NCI-H2171 treated with DMSO at 0.1 percent for 48 hours (cell line): ENCODE measurements around the gene ARHGEF16.

ENCODE experiments used
- DNase-seq: peaks from one replicate; lab custom pipeline; 2025; lab: John Stamatoyannopoulos, UW

ARHGEF16 gene

GRCh38 chr1:3422638-3423037, 31.8 kb upstream of the ARHGEF16 start:
- no peak for DNase-seq

- no peak for DNase-seq
These were observed 31.1 kb upstream of the ARHGEF16 start for GRCh38 chr1:3423245-3423829.

DNA sequence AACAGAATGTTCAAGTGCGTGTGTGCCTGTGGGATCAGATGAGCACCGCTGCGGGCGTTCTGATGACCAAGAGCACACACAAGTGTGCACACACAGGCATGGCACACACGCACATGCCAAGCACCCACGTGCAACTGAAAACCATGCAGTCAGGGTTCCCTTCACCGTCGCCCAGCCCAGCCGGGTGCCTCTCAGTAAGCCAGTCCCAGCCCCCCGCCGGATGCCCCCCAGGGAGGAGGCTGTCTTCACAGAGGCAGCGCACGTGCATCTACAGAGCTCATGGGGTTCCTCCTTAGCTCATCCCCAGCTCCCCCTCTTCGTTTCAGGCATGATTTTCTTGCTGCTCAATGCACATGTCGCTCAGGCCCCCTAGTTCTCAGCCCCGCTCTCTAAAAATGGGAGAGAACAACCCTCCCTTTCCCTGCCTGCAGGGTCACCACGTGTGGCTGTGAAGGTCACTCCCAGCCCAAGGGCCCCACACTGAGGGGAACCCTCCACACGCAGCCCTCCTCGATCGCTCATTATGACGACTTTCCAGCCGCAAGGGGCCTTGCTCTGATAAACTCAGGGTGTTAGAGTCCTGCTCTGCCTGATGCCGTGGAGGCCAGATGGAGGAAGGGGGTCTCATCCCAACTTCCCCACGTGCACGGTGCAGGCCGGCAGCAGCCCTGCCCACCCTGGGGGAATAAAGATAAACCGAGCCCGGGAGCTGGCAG, 30.4 kb upstream of the ARHGEF16 start:
- DNase-seq: no peak

GRCh38 chr1:3425486-3426215, 28.8 kb upstream of the ARHGEF16 start:
- DNase-seq: no peak

GRCh38 chr1:3426956-3427535, 27.4 kb upstream of the ARHGEF16 start:
- no peak for DNase-seq

- DNase-seq: no peak
These were observed 26.5 kb upstream of the ARHGEF16 start for GRCh38 chr1:3427711-3428704.

- no peak for DNase-seq
These were observed 25.6 kb upstream of the ARHGEF16 start for GRCh38 chr1:3428899-3429298.

DNA sequence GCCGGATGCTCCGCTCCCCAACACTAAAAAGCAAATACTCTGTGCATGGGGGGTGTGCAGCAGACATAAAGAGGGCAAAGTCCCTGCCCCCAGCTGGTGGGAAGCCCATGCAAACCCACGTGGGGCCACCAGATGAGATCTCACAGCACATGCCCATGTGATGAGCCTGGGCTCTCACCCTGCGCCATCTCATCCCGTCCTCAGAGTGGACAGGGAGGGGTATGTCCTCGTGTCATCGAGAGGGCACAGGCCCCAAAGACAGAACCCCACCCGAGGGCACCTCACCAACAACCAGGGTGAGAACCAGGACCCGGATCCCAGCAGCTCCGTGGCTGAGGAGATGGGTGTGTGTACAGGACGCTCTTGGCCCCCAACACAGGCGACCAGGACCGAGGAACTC, 25.1 kb upstream of the ARHGEF16 start:
- no peak for DNase-seq

DNA sequence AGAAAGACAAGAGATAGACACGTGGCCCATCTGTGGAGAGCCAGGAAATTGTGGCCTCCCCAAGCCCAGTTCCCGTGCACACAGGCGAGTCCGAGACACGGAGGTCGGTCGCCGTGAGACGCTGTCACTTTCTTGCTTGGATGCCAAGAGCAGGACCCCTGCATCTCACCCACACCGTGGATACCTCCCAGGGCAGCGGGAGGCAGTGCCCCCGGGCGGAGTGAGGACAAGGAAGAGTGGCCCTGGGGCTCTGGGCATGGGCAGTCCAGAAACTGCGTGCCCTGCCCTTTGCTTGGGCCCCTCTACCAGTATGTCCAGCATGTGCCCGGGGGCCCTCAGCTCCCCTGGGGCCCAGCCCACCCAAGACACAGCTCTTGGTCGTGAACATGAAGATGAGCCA, 24.7 kb upstream of the ARHGEF16 start:
- no peak for DNase-seq

- no peak for DNase-seq
These were observed 24.1 kb upstream of the ARHGEF16 start for GRCh38 chr1:3430406-3430805.

GRCh38 chr1:3430820-3431219, 23.6 kb upstream of the ARHGEF16 start:
- DNase-seq: no peak

GRCh38 chr1:3431266-3431665, 23.2 kb upstream of the ARHGEF16 start:
- DNase-seq: no peak

DNA sequence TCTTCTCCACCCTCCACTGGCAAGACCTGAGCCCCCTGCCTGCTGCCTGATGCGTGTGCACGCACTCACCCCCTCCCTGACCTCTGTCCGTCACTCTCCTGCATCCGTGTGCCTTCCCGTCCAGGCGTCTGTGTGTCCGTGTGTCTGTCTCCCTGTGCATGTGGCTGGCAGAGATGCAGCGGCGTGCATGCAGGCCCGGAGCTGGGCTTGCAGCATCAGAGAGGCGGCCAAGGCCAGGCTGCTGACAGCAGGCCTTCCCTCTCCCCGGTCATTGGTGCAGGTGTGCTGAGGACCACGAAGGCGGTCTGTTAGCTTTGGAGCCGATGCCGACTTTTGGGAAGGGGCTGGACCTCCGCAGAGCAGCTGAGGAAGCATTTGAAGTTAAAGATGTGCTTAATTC, 22.8 kb upstream of the ARHGEF16 start:
- DNase-seq: no peak

- DNase-seq: no peak
These were observed 22.2 kb upstream of the ARHGEF16 start for GRCh38 chr1:3432306-3432705.

GRCh38 chr1:3433076-3433475, 21.4 kb upstream of the ARHGEF16 start:
- no peak for DNase-seq

DNA sequence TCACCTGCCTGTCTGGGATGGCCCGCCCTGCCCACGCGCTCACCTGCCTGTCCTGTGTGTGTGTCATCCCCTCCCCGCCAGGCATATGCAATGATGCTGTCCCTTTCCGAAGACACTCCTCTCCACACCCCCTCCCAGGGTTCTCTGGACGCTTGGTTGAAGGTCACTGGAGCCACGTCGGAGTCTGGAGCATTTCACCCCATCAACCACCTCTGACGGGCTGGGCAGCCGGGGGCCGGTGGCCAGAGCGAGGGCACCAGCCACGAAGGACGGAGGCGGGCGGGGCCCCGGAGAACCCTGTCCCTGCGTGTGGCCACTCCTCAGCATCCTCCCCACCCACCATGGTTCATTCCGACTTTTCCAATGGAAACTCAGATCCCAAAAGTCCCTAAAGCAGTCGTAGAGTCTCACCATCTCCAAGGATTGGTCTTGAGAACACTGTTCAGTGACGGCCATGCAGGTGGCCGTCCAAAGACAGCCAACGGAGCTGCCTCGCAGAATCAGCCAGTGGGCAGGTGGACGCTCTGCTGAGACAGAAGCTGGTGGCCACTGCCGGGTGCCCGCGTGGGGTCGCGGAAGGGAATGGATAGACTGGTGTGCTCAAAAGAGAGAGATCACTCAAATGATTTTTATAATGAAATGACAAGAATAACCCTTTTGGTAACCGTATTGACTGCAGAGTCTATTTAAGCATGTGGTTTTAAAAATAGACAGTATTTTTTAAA, 20.7 kb upstream of the ARHGEF16 start:
- DNase-seq: no peak

DNA sequence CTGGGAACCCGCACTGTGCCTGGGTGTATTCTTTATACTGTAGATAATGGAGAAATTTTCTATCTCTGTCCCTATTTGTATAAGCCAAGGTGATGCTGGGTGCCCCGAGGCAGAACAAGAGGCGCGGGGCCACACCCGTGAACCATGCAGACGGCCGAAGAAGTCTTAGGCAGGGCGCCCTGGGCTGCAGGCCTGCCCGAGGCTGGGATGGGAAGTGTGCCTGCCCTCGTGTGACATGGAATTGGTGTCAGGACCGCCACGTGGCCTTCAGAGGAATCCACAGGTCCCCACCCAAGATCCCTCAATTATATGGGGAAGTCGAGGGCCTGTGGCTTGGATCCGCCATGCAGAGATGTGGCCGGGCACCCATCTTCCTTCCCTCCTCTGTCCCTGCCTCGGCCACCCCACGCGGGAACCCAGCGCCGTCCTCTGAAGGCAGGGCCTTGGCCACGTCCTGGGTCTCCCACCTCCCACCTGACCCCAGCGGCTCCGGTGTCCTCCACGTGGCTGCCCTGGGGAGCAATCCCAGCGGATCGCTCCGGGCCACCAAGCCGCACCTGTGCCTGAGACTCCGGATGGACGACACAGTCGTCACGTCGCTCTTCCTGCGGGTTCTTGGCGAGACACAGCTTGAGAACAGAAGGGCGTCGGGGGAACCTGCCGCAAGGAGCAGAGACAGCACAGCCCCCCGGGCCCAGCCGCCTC, 19.9 kb upstream of the ARHGEF16 start:
- no peak for DNase-seq

GRCh38 chr1:3435666-3436065, 18.8 kb upstream of the ARHGEF16 start:
- no peak for DNase-seq

GRCh38 chr1:3436451-3436850, 18.0 kb upstream of the ARHGEF16 start:
- no peak for DNase-seq

GRCh38 chr1:3436901-3437300, 17.6 kb upstream of the ARHGEF16 start:
- DNase-seq: no peak
